Caco-2 (cell line): ENCODE measurements around the gene LATS1. TPM values are rescaled to one million over a fixed set of nuclear protein-coding genes. Genes with fewer than 3 reads are reported as not detected.
"Not testable (repeated sequence)": the region's sequence is repeated elsewhere in the genome, so short reads cannot be mapped to it uniquely, and the experiment has no call there.

ENCODE experiments used
- BruUV-seq: library from RNA; stranded (reverse); fragments of 400-500 nt; replicated peaks from 2 replicates; lab custom pipeline; 2021; lab: Mats Ljungman, UMichigan
- CTCF ChIA-PET: fragments of 300-600 bp; sonication (Branson Sonifier 250); formaldehyde crosslinking; loops from one replicate; lab custom pipeline; 2022; ENCODE audit warnings: antibody characterized with exemption; lab: Charles Lee
- POLR2A ChIA-PET: fragments of 300-600 bp; sonication (Branson Sonifier 250); formaldehyde crosslinking; loops from one replicate; lab custom pipeline; 2022; ENCODE audit warnings: antibody characterized with exemption; lab: Charles Lee
- DNase-seq, 2 experiments: peaks; one replicate each; pipeline versions ENCODE4 v3.0.0 to v3.0.0-alpha.2; 2020 to 2022
- H3K27me3 ChIP-seq: replicated peaks from 2 replicates; pipeline ENCODE4 v1.6.0; 2011; ENCODE audit warnings: low read length; ENCODE audit not compliant: control insufficient read depth, insufficient read depth
- H3K36me3 ChIP-seq: 2 replicates; pipeline ENCODE4 v1.5.1; 2011; ENCODE audit warnings: low read length; ENCODE audit not compliant: control insufficient read depth, insufficient read depth
- H3K4me1 ChIP-seq: fragments of 250-450 bp; sonication (Bioruptor Pico); 2 replicates; pipeline ENCODE4 v1.5.1; 2020; ENCODE audit warnings: mild to moderate bottlenecking
- H3K4me3 ChIP-seq: 2 replicates; pipeline ENCODE4 v1.5.1; 2011; ENCODE audit warnings: low read depth, mild to moderate bottlenecking, control low read depth, low read length
- H3K9me3 ChIP-seq: fragments of 250-450 bp; sonication (Bioruptor Pico); 2 replicates; pipeline ENCODE4 v1.5.1; 2020; ENCODE audit warnings: mild to moderate bottlenecking, moderate library complexity
- H3K27ac Mint-ChIP-seq: one replicate; pipeline ENCODE4 v1.8.0; 2022; ENCODE audit warnings: mixed read lengths; ENCODE audit not compliant: unreplicated experiment
- H3K27me3 Mint-ChIP-seq: one replicate; pipeline ENCODE4 v1.8.0; 2022; ENCODE audit warnings: mixed read lengths; ENCODE audit not compliant: insufficient read depth, unreplicated experiment
- H3K36me3 Mint-ChIP-seq: one replicate; pipeline ENCODE4 v1.8.0; 2022; ENCODE audit warnings: mild to moderate bottlenecking, mixed read lengths; ENCODE audit not compliant: insufficient read depth, unreplicated experiment
- H3K4me1 Mint-ChIP-seq: one replicate; pipeline ENCODE4 v1.8.0; 2022; ENCODE audit warnings: low read depth, mixed read lengths; ENCODE audit not compliant: unreplicated experiment
- H3K4me3 Mint-ChIP-seq: one replicate; pipeline ENCODE4 v1.8.0; 2022; ENCODE audit warnings: mild to moderate bottlenecking, moderate library complexity, mixed read lengths; ENCODE audit not compliant: unreplicated experiment
- H3K9me3 Mint-ChIP-seq: one replicate; pipeline ENCODE4 v1.8.0; 2022; ENCODE audit warnings: mixed read lengths; ENCODE audit not compliant: unreplicated experiment
- CTCF ChIP-seq, 2 experiments: fragments of 200-600 bp in 1 of 2; IDR thresholded peaks; 1 replicate in 1 of 2; 2 replicates in 1 of 2; pipeline versions ENCODE4 v1.5.1 to v1.8.0; 2011 to 2022; ENCODE audit warnings: antibody characterized with exemption in 1 of 2, control low read depth in 1 of 2, inconsistent platforms in 1 of 2, low read depth in 1 of 2, low read length in 1 of 2, mild to moderate bottlenecking in 1 of 2, moderate library complexity in 1 of 2; ENCODE audit not compliant: insufficient read depth in 1 of 2, severe bottlenecking in 1 of 2, unreplicated experiment in 1 of 2
- intact Hi-C: fragments of 100-400 bp; cut with micrococcal nuclease; formaldehyde crosslinking; loops from one replicate; pipeline ENCODE4 v1.10.0; 2022; ENCODE audit not compliant: unreplicated experiment
- total RNA-seq: library from RNA; stranded (reverse); gene quantifications from 2 replicates; pipeline ENCODE4 v1.2.3, GENCODE V29; 2022

The LATS1 gene
- total RNA-seq, 1 experiment from 2014 or later, result 28.7 TPM

- H3K36me3 Mint-ChIP-seq, result peaks cover 29% of the 10 kb centered on the region
- H3K4me3 Mint-ChIP-seq, result no peak overlapping the region
- Histone ChIP-seq H3K36me3 (peaks cover 3% of the 10 kb centered on the region; the same call in 1 of the 2 replicates), H3K9me3 (no peaks in the 10 kb centered on the region), H3K4me3 (no peak overlapping the region), H3K4me1 (no peaks in the 10 kb centered on the region), H3K27me3 (no peaks in the 10 kb centered on the region)
- intact Hi-C loops, result no loop called here
- TF ChIP-seq CTCF (IDR thresholded peaks at IDR 0.05; ENCODE audit: insufficient read depth in 1 of 2, low read depth in 1 of 2, low read length in 1 of 2, severe bottlenecking in 1 of 2, unreplicated experiment in 1 of 2), result no peak
- DNase-seq, result no peak
- H3K27me3 Mint-ChIP-seq, result no peaks in the 10 kb centered on the region
- CTCF ChIA-PET, result no interaction called here
- no peaks in the 10 kb centered on the region for H3K4me1 Mint-ChIP-seq
- no TSS peak for BruUV-seq
- H3K9me3 Mint-ChIP-seq, result no peaks in the 10 kb centered on the region
- POLR2A ChIA-PET, result no interaction called here
- no peak overlapping the region for H3K27ac Mint-ChIP-seq
These were observed 31.7 kb downstream of the LATS1 start for GRCh38 chr6:149686230-149686629.

GRCh38 chr6:149683256-149683859, 34.5 kb downstream of the LATS1 start:
- H3K27me3 Mint-ChIP-seq, result no peaks in the 10 kb centered on the region
- H3K4me3 Mint-ChIP-seq, result no peak overlapping the region
- Histone ChIP-seq H3K36me3 (peaks cover 2% of the 10 kb centered on the region; the same call in 1 of the 2 replicates), H3K4me3 (no peak overlapping the region), H3K9me3 (no peaks in the 10 kb centered on the region), H3K27me3 (no peaks in the 10 kb centered on the region), H3K4me1 (no peaks in the 10 kb centered on the region)
- ChIA-PET POLR2A (no interaction called here), CTCF (no interaction called here)
- H3K9me3 Mint-ChIP-seq, result no peaks in the 10 kb centered on the region
- TSS peak; percentile 22 for BruUV-seq
- TF ChIP-seq CTCF (IDR thresholded peaks at IDR 0.05; ENCODE audit: insufficient read depth in 1 of 2, low read depth in 1 of 2, low read length in 1 of 2, severe bottlenecking in 1 of 2, unreplicated experiment in 1 of 2), result no peak
- H3K27ac Mint-ChIP-seq, result no peak overlapping the region
- intact Hi-C loops, result no loop called here
- DNase-seq, result no peak
- H3K4me1 Mint-ChIP-seq, result no peaks in the 10 kb centered on the region
- peaks cover 38% of the 10 kb centered on the region for H3K36me3 Mint-ChIP-seq

- H3K4me3 Mint-ChIP-seq, BruUV-seq, intact Hi-C loops, H3K9me3 ChIP-seq, POLR2A ChIA-PET, H3K27me3 ChIP-seq, DNase-seq, H3K9me3 Mint-ChIP-seq, H3K27me3 Mint-ChIP-seq, H3K36me3 ChIP-seq, H3K4me3 ChIP-seq, H3K27ac Mint-ChIP-seq, H3K4me1 ChIP-seq, H3K4me1 Mint-ChIP-seq, CTCF ChIA-PET: not testable (repeated sequence)
- peaks cover 44% of the 10 kb centered on the region for H3K36me3 Mint-ChIP-seq
These were observed 36.1 kb downstream of the LATS1 start for GRCh38 chr6:149681845-149682244.
